ENCODE results near the gene LHX4.

LHX4 gene

DNA sequence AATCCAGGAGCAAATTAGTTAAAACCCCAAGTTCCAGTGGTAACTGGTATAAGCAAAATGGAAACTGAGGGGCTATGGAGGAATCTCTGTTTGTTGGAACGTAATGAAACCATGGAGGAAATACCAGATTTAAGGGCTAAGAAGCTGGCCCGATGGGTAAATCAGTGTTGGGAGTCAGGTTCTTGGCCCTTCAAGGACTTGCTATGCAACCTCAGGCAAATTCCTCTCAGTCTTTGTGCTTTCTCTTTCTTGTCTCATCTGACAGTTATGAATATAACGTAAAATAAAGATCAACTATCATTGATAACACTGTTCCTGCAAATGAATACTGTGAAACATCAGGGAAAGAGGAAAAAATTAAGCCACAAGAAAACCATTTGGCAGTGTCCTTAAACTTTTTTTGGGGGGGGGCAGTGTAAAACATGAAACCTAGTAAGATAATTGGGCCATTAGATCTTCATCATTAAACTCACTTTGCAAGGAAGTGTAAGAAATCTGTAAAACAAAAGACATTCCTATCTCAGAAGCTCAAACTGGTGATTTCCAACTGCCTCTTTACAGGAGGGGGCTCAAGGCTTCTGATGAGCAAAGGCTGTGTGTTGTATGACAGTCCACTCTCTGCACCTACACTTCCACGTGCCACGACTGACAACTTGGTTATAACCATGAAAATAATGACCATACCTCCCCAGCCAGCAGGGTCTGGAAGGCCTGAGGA, 47.6 kb downstream of the LHX4 start:
- no peak for DNase-seq (ENCODE audit: extremely low read depth, insufficient read length)
- Histone ChIP-seq H3K27me3 (replicated peaks; ENCODE audit: control insufficient read depth, insufficient read depth, low read length) (no peaks in the 10 kb centered on the region), H3K36me3 (ENCODE audit: control insufficient read depth, insufficient read depth, low read length) (peaks cover 3% of the 10 kb centered on the region), H3K4me3 (replicated peaks; ENCODE audit: low read depth, low read length) (no peak overlapping the region)
- TF ChIP-seq, protein P1, sequence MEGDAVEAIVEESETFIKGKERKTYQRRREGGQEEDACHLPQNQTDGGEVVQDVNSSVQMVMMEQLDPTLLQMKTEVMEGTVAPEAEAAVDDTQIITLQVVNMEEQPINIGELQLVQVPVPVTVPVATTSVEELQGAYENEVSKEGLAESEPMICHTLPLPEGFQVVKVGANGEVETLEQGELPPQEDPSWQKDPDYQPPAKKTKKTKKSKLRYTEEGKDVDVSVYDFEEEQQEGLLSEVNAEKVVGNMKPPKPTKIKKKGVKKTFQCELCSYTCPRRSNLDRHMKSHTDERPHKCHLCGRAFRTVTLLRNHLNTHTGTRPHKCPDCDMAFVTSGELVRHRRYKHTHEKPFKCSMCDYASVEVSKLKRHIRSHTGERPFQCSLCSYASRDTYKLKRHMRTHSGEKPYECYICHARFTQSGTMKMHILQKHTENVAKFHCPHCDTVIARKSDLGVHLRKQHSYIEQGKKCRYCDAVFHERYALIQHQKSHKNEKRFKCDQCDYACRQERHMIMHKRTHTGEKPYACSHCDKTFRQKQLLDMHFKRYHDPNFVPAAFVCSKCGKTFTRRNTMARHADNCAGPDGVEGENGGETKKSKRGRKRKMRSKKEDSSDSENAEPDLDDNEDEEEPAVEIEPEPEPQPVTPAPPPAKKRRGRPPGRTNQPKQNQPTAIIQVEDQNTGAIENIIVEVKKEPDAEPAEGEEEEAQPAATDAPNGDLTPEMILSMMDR (IDR thresholded peaks at IDR 0.05; ENCODE audit: insufficient read depth, low read length, poor library complexity, severe bottlenecking) = no peak

DNA sequence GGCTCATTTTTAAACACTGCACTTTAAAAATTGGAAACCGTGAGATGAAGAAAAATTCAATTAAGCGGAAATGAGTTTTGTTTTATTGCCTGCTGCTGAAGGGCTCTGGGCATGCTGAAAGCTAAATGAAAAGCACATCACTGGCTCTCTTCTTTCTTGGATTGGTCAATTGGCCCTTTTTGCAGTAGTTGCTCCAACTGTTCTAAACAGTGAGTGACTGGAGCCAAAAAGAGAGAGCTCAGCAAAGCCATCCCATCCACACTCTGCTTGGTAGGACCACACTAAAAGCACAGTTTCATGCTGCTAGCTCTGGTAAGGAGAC, 48.1 kb downstream of the LHX4 start:
- H3K27me3 ChIP-seq (replicated peaks; ENCODE audit: control insufficient read depth, insufficient read depth, low read length) = no peaks in the 10 kb centered on the region
- H3K4me3 ChIP-seq (replicated peaks; ENCODE audit: low read depth, low read length) = no peak overlapping the region
- peaks cover 3% of the 10 kb centered on the region for H3K36me3 ChIP-seq (ENCODE audit: control insufficient read depth, insufficient read depth, low read length)
- DNase-seq (ENCODE audit: extremely low read depth, insufficient read length) = no peak
- TF ChIP-seq, protein P1 (IDR thresholded peaks at IDR 0.05; ENCODE audit: insufficient read depth, low read length, poor library complexity, severe bottlenecking) = no peak

DNA sequence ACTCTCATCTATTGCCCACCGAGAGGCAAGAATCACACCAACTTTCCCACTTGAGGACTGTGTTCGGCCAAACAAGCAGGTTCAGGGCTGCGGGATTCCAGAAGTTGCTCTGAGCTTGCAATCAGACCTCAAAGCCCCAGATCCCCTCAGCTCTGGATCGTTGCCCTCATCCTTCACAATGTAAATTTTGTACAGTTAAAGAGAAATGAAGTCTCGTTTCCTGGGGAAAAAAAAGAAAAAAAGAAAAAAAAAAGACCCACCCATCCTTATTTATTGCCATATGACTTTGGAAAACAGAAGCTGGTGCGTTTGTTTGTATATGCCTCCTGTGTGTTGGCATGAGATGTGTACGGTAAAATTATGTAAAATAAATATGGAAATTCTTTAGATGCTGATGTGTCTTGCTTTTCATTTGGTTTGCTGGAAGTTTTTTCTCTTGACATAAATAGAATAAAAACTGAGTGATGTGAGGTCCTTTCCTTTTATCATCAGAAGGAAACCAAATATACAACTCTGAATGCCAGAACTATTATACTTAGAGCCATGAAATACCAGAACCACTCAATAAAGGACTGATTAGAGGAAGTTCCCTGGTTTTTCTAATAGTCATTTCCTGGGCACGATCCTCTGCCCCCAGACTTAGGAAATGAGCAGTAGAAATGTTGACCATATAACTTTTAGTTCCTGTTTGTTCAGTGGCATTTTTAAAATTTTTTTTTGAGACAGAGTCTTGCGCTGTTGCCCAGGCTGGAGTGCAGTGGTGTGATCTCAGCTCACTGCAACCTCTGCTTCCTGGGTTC, 48.7 kb downstream of the LHX4 start:
- Histone ChIP-seq H3K4me3 (replicated peaks; ENCODE audit: low read depth, low read length) (no peak overlapping the region), H3K27me3 (replicated peaks; ENCODE audit: control insufficient read depth, insufficient read depth, low read length) (no peaks in the 10 kb centered on the region), H3K36me3 (ENCODE audit: control insufficient read depth, insufficient read depth, low read length) (peaks cover 3% of the 10 kb centered on the region)
- TF ChIP-seq, protein P1 (IDR thresholded peaks at IDR 0.05; ENCODE audit: insufficient read depth, low read length, poor library complexity, severe bottlenecking) = no peak
- DNase-seq (ENCODE audit: extremely low read depth, insufficient read length) = no peak

DNA sequence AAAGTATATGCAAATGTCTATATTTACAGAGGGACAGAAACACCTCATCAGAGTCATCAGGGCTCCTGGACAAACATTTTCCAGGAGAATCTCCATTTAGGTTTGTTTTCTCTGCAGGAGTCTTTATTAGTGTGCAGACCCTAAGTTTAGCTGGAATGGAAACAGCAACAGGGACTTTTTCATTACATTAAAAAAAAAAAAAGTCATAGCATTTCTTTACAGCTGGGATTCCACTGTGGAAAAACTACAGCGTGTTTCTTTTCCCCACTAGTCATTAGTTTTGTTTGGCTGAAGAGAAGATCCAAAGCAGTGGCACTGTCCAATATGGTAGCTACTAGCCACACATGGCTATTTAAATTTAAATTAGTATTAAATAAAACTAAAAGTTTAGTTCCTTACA, 49.6 kb downstream of the LHX4 start:
- DNase-seq (ENCODE audit: extremely low read depth, insufficient read length) = no peak
- H3K27me3 ChIP-seq (replicated peaks; ENCODE audit: control insufficient read depth, insufficient read depth, low read length) = no peaks in the 10 kb centered on the region
- H3K36me3 ChIP-seq (ENCODE audit: control insufficient read depth, insufficient read depth, low read length) = peaks cover 3% of the 10 kb centered on the region
- TF ChIP-seq, protein P1 (IDR thresholded peaks at IDR 0.05; ENCODE audit: insufficient read depth, low read length, poor library complexity, severe bottlenecking) = no peak
- H3K4me3 ChIP-seq (replicated peaks; ENCODE audit: low read depth, low read length) = no peak overlapping the region

DNA sequence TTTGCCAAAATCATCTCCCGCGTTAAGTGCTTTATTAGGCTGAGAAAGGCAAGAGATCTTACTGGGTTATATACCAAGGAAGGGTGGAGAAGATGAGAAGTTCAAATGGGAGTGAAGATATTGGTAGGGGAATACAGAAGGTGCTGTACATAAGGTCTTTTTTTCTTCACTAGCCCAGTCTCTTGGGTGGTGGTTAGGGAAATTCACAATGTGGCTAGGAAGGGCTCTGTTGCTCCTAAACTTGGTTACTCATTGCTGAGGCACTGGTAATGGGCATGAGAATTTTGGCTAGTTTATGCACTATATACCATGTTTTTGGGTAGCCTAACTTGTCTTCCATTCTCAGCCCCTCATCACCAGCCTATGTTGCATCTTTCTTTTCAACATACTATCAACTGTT, 50.6 kb downstream of the LHX4 start:
- TF ChIP-seq, protein P1 (IDR thresholded peaks at IDR 0.05; ENCODE audit: insufficient read depth, low read length, poor library complexity, severe bottlenecking) = no peak
- DNase-seq (ENCODE audit: extremely low read depth, insufficient read length) = no peak
- no peak overlapping the region for H3K4me3 ChIP-seq (replicated peaks; ENCODE audit: low read depth, low read length)
- no peaks in the 10 kb centered on the region for H3K27me3 ChIP-seq (replicated peaks; ENCODE audit: control insufficient read depth, insufficient read depth, low read length)
- H3K36me3 ChIP-seq (ENCODE audit: control insufficient read depth, insufficient read depth, low read length) = peaks cover 2% of the 10 kb centered on the region

Measured in GM06990 (cell line).